GM12875 (cell line): ENCODE data around the gene HSPA1B.

Experiments
- H3K4me3 ChIP-seq: one replicate; pipeline ENCODE4 v1.5.1; 2011; ENCODE audit warnings: low read depth, low read length, control low read depth
- CTCF ChIP-seq: IDR thresholded peaks from 2 replicates; pipeline ENCODE4 v1.5.1; 2011; ENCODE audit warnings: low read depth, mild to moderate bottlenecking, control low read depth, inconsistent platforms, low read length, moderate library complexity, borderline replicate concordance; ENCODE audit not compliant: insufficient read depth

The HSPA1B gene

GRCh38 chr6:31829633-31830283, 2.2 kb downstream of the HSPA1B start:
- no peak for TF ChIP-seq CTCF
- peak overlapping the region; percentile 22 for H3K4me3 ChIP-seq

- no peak for TF ChIP-seq CTCF
- H3K4me3 ChIP-seq, result peak overlapping the region; percentile 0
Observed at GRCh38 chr6:31830886-31831335, 3.4 kb downstream of the HSPA1B start.

GRCh38 chr6:31831350-31832215, 4.0 kb downstream of the HSPA1B start:
- TF ChIP-seq CTCF, result no peak
- H3K4me3 ChIP-seq, result no peak overlapping the region

- peak overlapping the region; percentile 66 for H3K4me3 ChIP-seq
- no peak for TF ChIP-seq CTCF
Observed at GRCh38 chr6:31834367-31835250, 7.1 kb downstream of the HSPA1B start.

- H3K4me3 ChIP-seq, result peak overlapping the region; percentile 66
- TF ChIP-seq CTCF, result no peak
Observed at GRCh38 chr6:31836047-31836473, 8.5 kb downstream of the HSPA1B start.

GRCh38 chr6:31836474-31837368, 9.2 kb downstream of the HSPA1B start:
- H3K4me3 ChIP-seq, result peak overlapping the region; percentile 66
- TF ChIP-seq CTCF, result no peak
